T-cell (primary cell): Measurements from ENCODE around the gene BRD1. TPM values are rescaled to one million over a fixed set of nuclear protein-coding genes. Genes with fewer than 3 reads are reported as not detected.

Experiments
- ATAC-seq, 4 experiments: fragments of 200-7000 bp in 3 of 4; fragments of 150-1000 bp in 1 of 4; cut with Tn5 transposase; replicated peaks in 1 of 4; 1 replicate in 3 of 4; 2 replicates in 1 of 4; pipeline ENCODE4 v1.10.0; 2021; ENCODE audit warnings: moderate library complexity in 3 of 4, mild to moderate bottlenecking in 2 of 4, moderate number of reproducible peaks in 1 of 4
- CTCF ChIA-PET, 2 donors: fragments of 300-600 bp; sonication (Branson Sonifier 250); formaldehyde crosslinking; loops; one replicate each; lab custom pipeline; 2022; ENCODE audit warnings: antibody characterized with exemption in 2 of 2; lab: Charles Lee
- POLR2A ChIA-PET, 2 donors: fragments of 300-600 bp; sonication (Branson Sonifier 250); formaldehyde crosslinking; loops; one replicate each; lab custom pipeline; 2022; ENCODE audit warnings: antibody characterized with exemption in 2 of 2; lab: Charles Lee
- DNase-seq, 35 experiments: peaks; one replicate each; pipeline versions ENCODE4 v3.0.0 to v3.0.0-alpha.2; 2013 to 2023
- H3K27ac ChIP-seq: one replicate; pipeline ENCODE4 v1.5.1; 2013; ENCODE audit warnings: low read length
- H3K27me3 ChIP-seq, 2 experiments: replicated peaks in 1 of 2; 1 replicate in 1 of 2; 2 replicates in 1 of 2; pipeline versions ENCODE4 v1.6.1 to v1.7.0; 2013; ENCODE audit warnings: low read length in 1 of 2, mixed read lengths in 1 of 2; ENCODE audit not compliant: control insufficient read depth in 2 of 2, insufficient read depth in 2 of 2; ENCODE audit errors: extremely low read depth in 1 of 2
- H3K36me3 ChIP-seq, 2 donors: 1 replicate in 1 of 2; 2 replicates in 1 of 2; pipeline versions ENCODE4 v1.6.1 to v1.7.0; 2013; ENCODE audit warnings: low read length in 1 of 2; ENCODE audit not compliant: control insufficient read depth in 2 of 2, insufficient read depth in 1 of 2; ENCODE audit errors: extremely low read depth in 1 of 2
- H3K4me1 ChIP-seq, 2 experiments: 1 replicate in 1 of 2; 2 replicates in 1 of 2; pipeline versions ENCODE4 v1.6.1 to v1.7.0; 2013; ENCODE audit warnings: low read length in 2 of 2, mixed read lengths in 1 of 2; ENCODE audit not compliant: insufficient read depth in 2 of 2, control insufficient read depth in 1 of 2; ENCODE audit errors: extremely low read depth in 1 of 2
- H3K4me3 ChIP-seq, 2 donors: 1 replicate in 1 of 2; 2 replicates in 1 of 2; pipeline versions ENCODE4 v1.5.1 to v1.7.0; 2013; ENCODE audit warnings: mild to moderate bottlenecking in 2 of 2, low read length in 1 of 2, moderate library complexity in 1 of 2; ENCODE audit not compliant: control insufficient read depth in 1 of 2; ENCODE audit errors: extremely low read depth in 1 of 2
- H3K9me3 ChIP-seq: 2 replicates; pipeline ENCODE4 v1.7.0; 2013
- H3K27ac Mint-ChIP-seq, 2 donors: one replicate each; pipeline ENCODE4 v1.8.0; 2020 to 2021; ENCODE audit warnings: mild to moderate bottlenecking in 2 of 2, mixed read lengths in 2 of 2
- H3K27me3 Mint-ChIP-seq, 2 donors: one replicate each; pipeline ENCODE4 v1.8.0; 2021 to 2022; ENCODE audit warnings: mixed read lengths in 2 of 2
- H3K36me3 Mint-ChIP-seq: one replicate; pipeline ENCODE4 v1.8.0; 2021; ENCODE audit warnings: mixed read lengths
- H3K4me1 Mint-ChIP-seq, 3 donors: one replicate each; pipeline ENCODE4 v1.8.0; 2020 to 2022; ENCODE audit warnings: mixed read lengths in 3 of 3, mild to moderate bottlenecking in 1 of 3
- H3K4me3 Mint-ChIP-seq, 3 donors: one replicate each; pipeline ENCODE4 v1.8.0; 2020 to 2022; ENCODE audit warnings: mild to moderate bottlenecking in 3 of 3, mixed read lengths in 3 of 3, moderate library complexity in 3 of 3
- H3K9me3 Mint-ChIP-seq, 3 donors: one replicate each; pipeline ENCODE4 v1.8.0; 2020 to 2022; ENCODE audit warnings: mixed read lengths in 3 of 3
- WGBS: methylation state at CpG from one replicate; pipeline ENCODE4 v1.1.5; 2013; ENCODE audit warnings: missing lambda C conversion rate; ENCODE audit not compliant: insufficient coverage; 5-methylcytosine and 5-hydroxymethylcytosine counted together
- total RNA-seq, 35 experiments: library from RNA in 6 of 35; stranded (reverse) in 6 of 35; fragments of 120-200 nt in 1 of 35; gene quantifications; one replicate each; pipeline versions ENCODE4 v1.2.1 to v1.2.4 and lab custom pipeline; 2013 to 2026

The BRD1 gene
- total RNA-seq, 5 donors from 2014 or later (not counting 1 experiment from before 2014, with no cell fraction given), result 86.4 to 140 (median 92.9) TPM

DNA sequence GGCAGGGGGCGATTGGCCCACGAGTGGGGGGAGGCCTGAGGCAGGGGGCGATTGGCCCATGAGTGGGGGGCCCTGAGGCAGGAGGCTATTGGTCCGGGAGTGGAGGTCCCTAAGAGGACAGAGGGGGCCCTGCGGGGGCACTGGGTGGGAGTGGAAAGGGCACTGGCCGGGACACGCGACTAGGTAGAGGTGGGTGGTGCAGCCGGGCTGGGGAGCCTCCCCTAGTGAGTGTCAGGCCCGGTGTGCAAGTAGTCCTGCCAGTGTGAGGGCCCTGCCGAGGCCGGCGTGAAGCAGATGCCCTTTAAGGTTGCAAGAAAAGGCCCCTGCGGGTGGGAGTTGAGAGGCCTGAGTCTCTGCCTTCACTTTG lies 909 bp upstream of the BRD1 start:
- WGBS, result 81% methylated on average over 12 of the region's 14 CpGs
- ATAC-seq (no peak), DNase-seq (no peak)
- Histone ChIP-seq H3K9me3 (no peaks in the 10 kb centered on the region), H3K4me1 (peaks cover 10 to 53% of the 10 kb centered on the region in 2 experiments), H3K4me3 (no peak overlapping the region), H3K36me3 (peaks cover 3 to 15% of the 10 kb centered on the region in 2 donors), H3K27me3 (no peaks in the 10 kb centered on the region), H3K27ac (peak overlapping the region; percentile 87)
- peaks cover 45 to 49% (median 48%) of the 10 kb centered on the region in 3 donors for H3K4me1 Mint-ChIP-seq
- peak overlapping the region; percentile 58 to 75 (median 71) for H3K4me3 Mint-ChIP-seq
- peak overlapping the region; percentile 94 to 96 for H3K27ac Mint-ChIP-seq
- no peaks in the 10 kb centered on the region for H3K27me3 Mint-ChIP-seq
- H3K9me3 Mint-ChIP-seq, result no peaks in the 10 kb centered on the region
- peaks cover 18% of the 10 kb centered on the region for H3K36me3 Mint-ChIP-seq
- CTCF ChIA-PET, result interaction anchor here in 1 of 2 donors (0.6 kb wide), 1 partner anchor 157 kb away, joined by 3 read pairs; no protein-coding TSS in a partner anchor
- POLR2A ChIA-PET, result no interaction called here

DNA sequence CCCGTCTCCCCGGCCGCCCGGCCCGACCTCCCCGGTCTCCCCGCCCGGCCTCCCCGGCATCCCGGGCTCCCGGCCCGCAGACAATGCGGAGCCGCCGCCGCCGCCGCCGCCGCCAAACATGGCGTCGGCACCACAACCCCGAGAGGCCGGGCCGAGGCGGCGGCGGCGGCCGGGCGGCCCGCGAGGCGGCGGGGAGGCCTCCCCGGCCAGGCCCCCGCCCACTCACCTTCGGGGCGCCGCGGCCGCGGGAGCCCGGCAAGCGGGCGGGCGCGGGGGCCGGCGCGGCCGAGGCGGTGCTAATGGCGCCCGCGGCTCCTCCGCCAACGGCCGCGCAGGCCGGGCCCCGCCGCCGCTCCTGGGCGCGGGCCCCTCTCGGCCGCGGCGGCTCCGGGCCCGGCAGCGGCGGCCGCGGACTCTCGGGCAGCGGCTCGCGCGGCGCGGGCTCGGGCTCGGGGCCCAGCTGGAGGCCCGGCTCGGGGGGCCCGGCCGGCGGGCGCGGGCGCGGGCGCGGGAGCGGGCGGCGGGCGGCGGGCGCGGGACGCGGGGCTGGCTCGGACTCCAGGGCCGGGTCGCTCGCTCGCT lies 311 bp downstream of the BRD1 start:
- Histone ChIP-seq H3K4me1 (peaks cover 10 to 64% of the 10 kb centered on the region in 2 experiments), H3K9me3 (no peaks in the 10 kb centered on the region), H3K36me3 (peaks cover 8 to 26% of the 10 kb centered on the region in 2 donors), H3K4me3 (peak overlapping the region in 1 of 2 donors; percentile 66), H3K27me3 (no peaks in the 10 kb centered on the region), H3K27ac (no peak overlapping the region)
- ChIA-PET POLR2A (no interaction called here), CTCF (no interaction called here)
- DNase-seq (peak in 3 of 35 experiments; percentile 24 to 59 (median 37)), ATAC-seq (peak; percentile 22 to 36 (median 30))
- no peaks in the 10 kb centered on the region for H3K9me3 Mint-ChIP-seq
- no peak overlapping the region for H3K27ac Mint-ChIP-seq
- peak overlapping the region in 2 of 3 donors; percentile 24 to 94 for H3K4me3 Mint-ChIP-seq
- no peaks in the 10 kb centered on the region for H3K27me3 Mint-ChIP-seq
- under 1% methylated on average over 110 of the region's 110 CpGs for WGBS
- H3K4me1 Mint-ChIP-seq, result peaks cover 47 to 60% (median 56%) of the 10 kb centered on the region in 3 donors
- peaks cover 26% of the 10 kb centered on the region for H3K36me3 Mint-ChIP-seq

DNA sequence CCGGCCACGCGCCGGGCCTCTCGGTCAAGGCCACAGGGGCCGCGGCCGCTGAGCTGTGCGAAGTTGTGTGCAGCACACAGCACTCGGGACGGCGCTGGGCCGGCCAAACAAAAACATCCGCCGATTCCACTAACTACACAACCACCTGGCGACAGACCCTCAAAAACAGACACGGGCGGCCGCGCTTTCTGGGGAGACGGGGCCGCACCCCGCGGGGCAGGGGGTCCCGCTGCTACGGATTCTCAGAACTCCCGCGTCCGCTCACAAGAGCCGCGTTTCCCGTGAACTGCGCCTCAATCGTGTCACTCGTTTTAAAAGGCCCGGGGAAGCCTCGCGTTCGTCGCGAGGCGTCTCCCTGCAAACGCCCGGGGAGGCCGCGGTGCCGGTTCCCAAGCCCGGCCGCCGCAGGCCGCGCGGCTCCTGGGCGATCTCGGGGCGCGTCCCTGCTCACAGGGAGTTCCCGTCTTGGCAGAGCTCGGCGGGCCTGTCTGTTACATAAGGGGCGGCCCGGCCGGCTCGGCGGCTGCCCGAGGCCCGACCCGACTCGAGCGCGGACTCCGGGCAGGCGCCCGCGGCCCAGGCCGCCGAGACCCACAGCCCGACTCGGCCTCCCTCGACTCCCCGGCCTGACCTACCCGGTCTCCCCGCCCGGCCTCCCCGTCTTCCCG lies 936 bp downstream of the BRD1 start:
- peaks cover 47 to 65% (median 60%) of the 10 kb centered on the region in 3 donors for H3K4me1 Mint-ChIP-seq
- ATAC-seq, result peak; percentile 21 to 42 (median 26)

DNA sequence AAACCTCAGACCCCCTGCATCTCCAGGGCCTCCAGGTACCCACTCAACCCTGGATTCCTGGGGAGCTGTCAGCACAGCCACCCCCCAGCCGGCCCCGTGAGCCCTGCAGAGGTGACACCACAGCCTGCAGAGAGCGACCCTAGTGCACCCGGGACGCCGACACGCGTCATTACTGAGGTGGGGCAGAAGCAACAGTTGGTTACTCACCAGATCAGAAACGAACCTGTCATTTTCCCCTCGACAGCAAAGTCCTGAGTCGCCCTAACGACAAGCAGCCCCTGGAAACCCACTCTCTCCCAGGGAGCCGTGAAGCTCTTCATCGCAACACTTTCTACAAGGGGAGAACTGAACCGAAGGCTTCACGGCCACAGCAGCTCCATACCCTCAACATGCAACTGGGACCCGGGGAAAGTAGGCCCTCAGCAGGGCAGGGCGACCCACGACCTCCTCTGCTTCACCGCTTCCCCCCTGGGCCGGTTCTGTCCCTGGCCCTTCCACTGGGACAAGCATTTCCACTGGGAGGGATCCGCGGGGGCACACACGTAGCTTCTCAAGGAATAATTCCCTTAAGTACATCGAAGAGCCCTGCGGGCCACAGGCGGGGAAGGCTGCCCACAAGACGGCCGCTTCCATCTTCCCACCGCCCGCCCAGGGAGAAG lies 1.6 kb downstream of the BRD1 start:
- H3K27ac Mint-ChIP-seq, result peak overlapping the region; percentile 90 to 91

More for the DNA sequence above, 936 bp downstream of the BRD1 start:
- POLR2A ChIA-PET, result interaction anchor here in 1 of 2 donors (0.6 kb wide), 1 partner anchor 140 kb away, joined by 5 read pairs; no protein-coding TSS in a partner anchor
- Histone ChIP-seq H3K9me3 (no peaks in the 10 kb centered on the region), H3K4me1 (peaks cover 10 to 70% of the 10 kb centered on the region in 2 experiments), H3K4me3 (peak overlapping the region; percentile 66 to 82), H3K27ac (peak overlapping the region; percentile 59), H3K27me3 (no peaks in the 10 kb centered on the region), H3K36me3 (peaks cover 8 to 32% of the 10 kb centered on the region in 2 donors)
- peak overlapping the region; percentile 90 to 91 for H3K27ac Mint-ChIP-seq
- peaks cover 26% of the 10 kb centered on the region for H3K36me3 Mint-ChIP-seq
- under 1% methylated on average over 84 of the region's 86 CpGs for WGBS
- peak in 28 of 35 experiments; percentile 17 to 60 (median 32) for DNase-seq
- H3K27me3 Mint-ChIP-seq, result no peaks in the 10 kb centered on the region
- CTCF ChIA-PET, result no interaction called here
- H3K4me3 Mint-ChIP-seq, result peak overlapping the region; percentile 90 to 94 (median 94)
- H3K9me3 Mint-ChIP-seq, result no peaks in the 10 kb centered on the region

DNA sequence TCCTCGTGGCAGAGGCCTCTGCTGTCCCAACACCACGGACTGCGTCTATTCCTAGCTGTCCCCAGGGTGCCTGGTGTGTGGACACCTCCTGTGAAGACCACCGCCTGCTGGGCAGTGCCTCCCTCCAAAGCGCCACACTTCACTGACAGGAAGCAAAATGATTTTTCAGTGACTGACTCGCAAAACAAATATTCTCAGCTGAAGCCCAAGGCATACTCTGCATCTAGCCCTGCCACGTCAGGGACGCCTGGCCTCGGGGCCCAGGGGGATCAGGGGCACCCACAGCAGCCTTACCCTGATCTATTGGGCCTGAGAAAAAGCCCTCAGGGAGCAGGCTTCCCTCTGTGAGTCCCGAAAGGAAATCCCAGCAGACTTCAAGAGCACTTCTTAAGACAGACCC lies 2.2 kb downstream of the BRD1 start:
- ChIA-PET POLR2A (interaction anchor here (0.6 to 0.8 kb wide), 4 partner anchors 35 to 736 kb away, joined by 3 to 6 read pairs (median 4); no protein-coding TSS in a partner anchor), CTCF (no interaction called here)
- H3K4me3 Mint-ChIP-seq, result peak overlapping the region; percentile 90 to 94 (median 94)
- no peak for DNase-seq
- no peaks in the 10 kb centered on the region for H3K27me3 ChIP-seq
- peaks cover 10 to 80% of the 10 kb centered on the region in 2 experiments for H3K4me1 ChIP-seq
- H3K9me3 ChIP-seq, result no peaks in the 10 kb centered on the region
- WGBS, result 81% methylated on average over 9 of the region's 10 CpGs
- no peak for ATAC-seq
- no peaks in the 10 kb centered on the region for H3K9me3 Mint-ChIP-seq
- no peak overlapping the region for H3K27ac ChIP-seq
- H3K27me3 Mint-ChIP-seq, result no peaks in the 10 kb centered on the region
- peak overlapping the region in 1 of 2 donors; percentile 66 for H3K4me3 ChIP-seq
- peaks cover 51 to 72% (median 66%) of the 10 kb centered on the region in 3 donors for H3K4me1 Mint-ChIP-seq
- H3K36me3 ChIP-seq, result peaks cover 10 to 45% of the 10 kb centered on the region in 2 donors
- H3K36me3 Mint-ChIP-seq, result peaks cover 34% of the 10 kb centered on the region
- H3K27ac Mint-ChIP-seq, result peak overlapping the region; percentile 90 to 91

More for the DNA sequence above, 1.6 kb downstream of the BRD1 start:
- Mint-ChIP-seq H3K4me1 (peaks cover 49 to 68% (median 61%) of the 10 kb centered on the region in 3 donors), H3K27me3 (no peaks in the 10 kb centered on the region), H3K4me3 (peak overlapping the region; percentile 90 to 94 (median 94)), H3K9me3 (no peaks in the 10 kb centered on the region), H3K36me3 (peaks cover 28% of the 10 kb centered on the region)
- Histone ChIP-seq H3K9me3 (no peaks in the 10 kb centered on the region), H3K27ac (peak overlapping the region; percentile 59), H3K4me1 (peaks cover 10 to 73% of the 10 kb centered on the region in 2 experiments), H3K27me3 (no peaks in the 10 kb centered on the region), H3K36me3 (peaks cover 8 to 39% of the 10 kb centered on the region in 2 donors), H3K4me3 (peak overlapping the region; percentile 66 to 82)
- ATAC-seq (peak; percentile 35 to 74 (median 46)), DNase-seq (peak in 34 of 35 experiments; percentile 49 to 78 (median 67))
- WGBS, result 6% methylated on average over 30 of the region's 31 CpGs
- ChIA-PET POLR2A (interaction anchor here (0.6 to 0.8 kb wide), 4 partner anchors 35 to 735 kb away, joined by 3 to 6 read pairs (median 4); no protein-coding TSS in a partner anchor), CTCF (no interaction called here)

DNA sequence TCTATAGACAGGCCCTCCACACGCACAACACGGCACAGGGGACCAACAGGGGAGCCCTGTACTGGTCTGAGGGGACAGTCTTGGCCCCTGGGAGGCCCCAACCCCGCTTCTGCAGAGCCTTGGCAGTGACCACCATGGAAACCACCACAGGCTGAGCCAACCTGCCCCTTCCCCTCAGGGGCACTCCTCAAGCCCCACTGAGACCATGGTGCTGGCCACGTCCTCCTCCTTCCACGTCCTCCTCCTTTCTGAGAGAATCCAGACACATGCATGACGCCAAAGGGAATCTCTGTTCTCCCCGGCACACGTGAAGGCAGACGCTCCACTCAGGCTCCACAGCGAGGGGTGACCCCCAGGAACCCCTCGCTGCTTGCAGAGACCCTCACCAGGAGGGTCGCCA lies 2.7 kb downstream of the BRD1 start:
- Mint-ChIP-seq H3K4me3 (peak overlapping the region; percentile 90 to 94 (median 94)), H3K4me1 (peaks cover 51 to 72% (median 66%) of the 10 kb centered on the region in 3 donors), H3K27ac (peak overlapping the region in 1 of 2 donors; percentile 91), H3K9me3 (no peaks in the 10 kb centered on the region), H3K27me3 (no peaks in the 10 kb centered on the region), H3K36me3 (peaks cover 38% of the 10 kb centered on the region)
- H3K36me3 ChIP-seq, result peaks cover 12 to 50% of the 10 kb centered on the region in 2 donors
- H3K27me3 ChIP-seq, result no peaks in the 10 kb centered on the region
- no peaks in the 10 kb centered on the region for H3K9me3 ChIP-seq
- H3K4me1 ChIP-seq, result peaks cover 10 to 79% of the 10 kb centered on the region in 2 experiments
- 96% methylated on average over 12 of the region's 12 CpGs for WGBS
- CTCF ChIA-PET, result no interaction called here
- H3K4me3 ChIP-seq, result no peak overlapping the region
- POLR2A ChIA-PET, result interaction anchor here in 1 of 2 donors (0.6 kb wide), 1 partner anchor 48 kb away, joined by 3 read pairs; no protein-coding TSS in a partner anchor
- ATAC-seq (no peak), DNase-seq (no peak)
- no peak overlapping the region for H3K27ac ChIP-seq
